DMS 273 (cell line): ENCODE measurements around the gene U2SURP.

Source experiments
- DNase-seq: peaks from one replicate; lab custom pipeline; 2025; ENCODE audit not compliant: unreplicated experiment; lab: John Stamatoyannopoulos, UW

U2SURP gene

GRCh38 chr3:143001369-143002082 lies at the start of gene U2SURP:
Gene U2SURP (plus strand): TSS chr3:143001570. CDS start chr3:143001629, 59 bp downstream.
- peak; percentile 100 for DNase-seq

- DNase-seq: no peak
Measured at GRCh38 chr3:142951794-142952193, 49.6 kb upstream of the U2SURP start.

- peak; percentile 47 for DNase-seq
Measured at GRCh38 chr3:142952272-142953193, 48.8 kb upstream of the U2SURP start.

GRCh38 chr3:142953443-142953842 lies 47.9 kb upstream of the U2SURP start:
- no peak for DNase-seq

GRCh38 chr3:142958707-142959106 lies 42.7 kb upstream of the U2SURP start:
- no peak for DNase-seq

- DNase-seq: no peak
Measured at GRCh38 chr3:142960322-142960850, 41.0 kb upstream of the U2SURP start.

- DNase-seq: no peak
Measured at GRCh38 chr3:142961539-142961938, 39.8 kb upstream of the U2SURP start.

- DNase-seq: no peak
Measured at GRCh38 chr3:142962175-142962519, 39.2 kb upstream of the U2SURP start.

GRCh38 chr3:142962520-142963233 lies 38.7 kb upstream of the U2SURP start:
- no peak for DNase-seq

GRCh38 chr3:142963234-142963515 lies 38.2 kb upstream of the U2SURP start:
- peak; percentile 88 for DNase-seq

GRCh38 chr3:142963516-142964448 lies 37.6 kb upstream of the U2SURP start, which contains the start of gene PAQR9:
Gene PAQR9 (minus strand): TSS chr3:142963674. CDS start chr3:142963336, 338 bp downstream.
- peak; percentile 88 for DNase-seq

GRCh38 chr3:142965581-142965980 lies 35.8 kb upstream of the U2SURP start:
- no peak for DNase-seq

- no peak for DNase-seq
Measured at GRCh38 chr3:142966808-142967207, 34.6 kb upstream of the U2SURP start.

- no peak for DNase-seq
Measured at GRCh38 chr3:142968319-142969025, 32.9 kb upstream of the U2SURP start.

- no peak for DNase-seq
Measured at GRCh38 chr3:142971431-142971830, 29.9 kb upstream of the U2SURP start.

- no peak for DNase-seq
Measured at GRCh38 chr3:142972092-142972753, 29.1 kb upstream of the U2SURP start.

GRCh38 chr3:142973217-142974009 lies 28.0 kb upstream of the U2SURP start:
- DNase-seq: no peak

GRCh38 chr3:142975316-142975995 lies 25.9 kb upstream of the U2SURP start:
- DNase-seq: no peak
